GM12878 (cell line): Measurements from ENCODE around the gene RADIL.

Experiments used
- CEBPB ChIP-seq, 2 experiments: fragments of 150-350 bp in 1 of 2; IDR thresholded peaks; 2 replicates each; pipeline ENCODE4 v1.6.1; 2012 to 2014; ENCODE audit warnings: low read depth in 2 of 2, low read length in 2 of 2, borderline replicate concordance in 1 of 2, inconsistent platforms in 1 of 2
- HDAC6 ChIP-seq: fragments of 200-600 bp; sonication (generic); IDR thresholded peaks from one replicate; pipeline ENCODE4 v1.8.0; 2017; ENCODE audit warnings: antibody characterized with exemption; ENCODE audit not compliant: unreplicated experiment
- MYB ChIP-seq: fragments of 150-350 bp; IDR thresholded peaks from 2 replicates; pipeline ENCODE4 v1.6.1; 2014; ENCODE audit warnings: mild to moderate bottlenecking, low read depth, low read length, borderline replicate concordance
- POLR2AphosphoS5 ChIP-seq: IDR thresholded peaks from 2 replicates; pipeline ENCODE4 v1.6.1; 2011; ENCODE audit warnings: mild to moderate bottlenecking, low read length, inconsistent platforms
- RCOR1 ChIP-seq: conservative IDR thresholded peaks from 2 replicates; pipeline ENCODE4 v1.6.1; 2012; ENCODE audit warnings: low read depth, low read length, improper control_type of control experiment
- RELA ChIP-seq: fragments of 450-650 bp; IDR thresholded peaks from 2 replicates; pipeline ENCODE4 v1.8.0; 2014; ENCODE audit warnings: borderline replicate concordance; ENCODE audit not compliant: partially characterized antibody
- RUNX3 ChIP-seq: IDR thresholded peaks from 2 replicates; pipeline ENCODE4 v1.6.1; 2012; ENCODE audit warnings: low read length, inconsistent platforms
- USF2 ChIP-seq: IDR thresholded peaks from 2 replicates; pipeline ENCODE4 v1.6.1; 2011; ENCODE audit warnings: low read depth, low read length, improper control_type of control experiment, borderline replicate concordance
- ZNF274 ChIP-seq: IDR thresholded peaks from one replicate; pipeline ENCODE4 v1.8.0; 2011; ENCODE audit not compliant: insufficient read length, insufficient read depth
- TF ChIP-seq, protein P1 (sequence below): fragments of 450-650 bp; IDR thresholded peaks from 2 replicates; pipeline ENCODE4 v1.6.1; 2017; ENCODE audit warnings: mild to moderate bottlenecking, moderate library complexity
- TF ChIP-seq, protein P2 (sequence below), 3 experiments: IDR thresholded peaks in 2 of 3; conservative IDR thresholded peaks in 1 of 3; 2 replicates each; pipeline ENCODE4 v1.5.1; 2011; ENCODE audit warnings: low read depth in 3 of 3, low read length in 3 of 3, mild to moderate bottlenecking in 3 of 3, control low read depth in 2 of 3, moderate library complexity in 2 of 3, inconsistent platforms in 1 of 3, mixed read lengths in 1 of 3; ENCODE audit not compliant: control insufficient read depth in 2 of 3, insufficient read depth in 1 of 3; ENCODE audit errors: extremely low read depth in 1 of 3
- TF ChIP-seq, protein P3 (sequence below): fragments of 450-650 bp; formaldehyde crosslinking; IDR thresholded peaks from 2 replicates; pipeline ENCODE4 v1.4.0; 2020; ENCODE audit warnings: mild to moderate bottlenecking, moderate library complexity
- TF ChIP-seq, protein P4 (sequence below): fragments of 150-350 bp; IDR thresholded peaks from 2 replicates; pipeline ENCODE4 v1.6.1; 2016; ENCODE audit warnings: low read depth, low read length

GRCh38 chr7:4816419-4817080 lies 67.0 kb downstream of the RADIL start:
- TF ChIP-seq, protein P1, sequence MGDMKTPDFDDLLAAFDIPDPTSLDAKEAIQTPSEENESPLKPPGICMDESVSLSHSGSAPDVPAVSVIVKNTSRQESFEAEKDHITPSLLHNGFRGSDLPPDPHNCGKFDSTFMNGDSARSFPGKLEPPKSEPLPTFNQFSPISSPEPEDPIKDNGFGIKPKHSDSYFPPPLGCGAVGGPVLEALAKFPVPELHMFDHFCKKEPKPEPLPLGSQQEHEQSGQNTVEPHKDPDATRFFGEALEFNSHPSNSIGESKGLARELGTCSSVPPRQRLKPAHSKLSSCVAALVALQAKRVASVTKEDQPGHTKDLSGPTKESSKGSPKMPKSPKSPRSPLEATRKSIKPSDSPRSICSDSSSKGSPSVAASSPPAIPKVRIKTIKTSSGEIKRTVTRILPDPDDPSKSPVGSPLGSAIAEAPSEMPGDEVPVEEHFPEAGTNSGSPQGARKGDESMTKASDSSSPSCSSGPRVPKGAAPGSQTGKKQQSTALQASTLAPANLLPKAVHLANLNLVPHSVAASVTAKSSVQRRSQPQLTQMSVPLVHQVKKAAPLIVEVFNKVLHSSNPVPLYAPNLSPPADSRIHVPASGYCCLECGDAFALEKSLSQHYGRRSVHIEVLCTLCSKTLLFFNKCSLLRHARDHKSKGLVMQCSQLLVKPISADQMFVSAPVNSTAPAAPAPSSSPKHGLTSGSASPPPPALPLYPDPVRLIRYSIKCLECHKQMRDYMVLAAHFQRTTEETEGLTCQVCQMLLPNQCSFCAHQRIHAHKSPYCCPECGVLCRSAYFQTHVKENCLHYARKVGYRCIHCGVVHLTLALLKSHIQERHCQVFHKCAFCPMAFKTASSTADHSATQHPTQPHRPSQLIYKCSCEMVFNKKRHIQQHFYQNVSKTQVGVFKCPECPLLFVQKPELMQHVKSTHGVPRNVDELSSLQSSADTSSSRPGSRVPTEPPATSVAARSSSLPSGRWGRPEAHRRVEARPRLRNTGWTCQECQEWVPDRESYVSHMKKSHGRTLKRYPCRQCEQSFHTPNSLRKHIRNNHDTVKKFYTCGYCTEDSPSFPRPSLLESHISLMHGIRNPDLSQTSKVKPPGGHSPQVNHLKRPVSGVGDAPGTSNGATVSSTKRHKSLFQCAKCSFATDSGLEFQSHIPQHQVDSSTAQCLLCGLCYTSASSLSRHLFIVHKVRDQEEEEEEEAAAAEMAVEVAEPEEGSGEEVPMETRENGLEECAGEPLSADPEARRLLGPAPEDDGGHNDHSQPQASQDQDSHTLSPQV = no peak
- TF ChIP-seq MYB (no peak), USF2 (no peak), RCOR1 (no peak), RUNX3 (no peak), RELA (no peak), POLR2AphosphoS5 (no peak), CEBPB (IDR thresholded peaks at IDR 0.05; ENCODE audit: borderline replicate concordance in 1 of 2, low read depth in 2 of 2, low read length in 2 of 2) (no peak), ZNF274 (no peak), HDAC6 (no peak)
- TF ChIP-seq, protein P2, sequence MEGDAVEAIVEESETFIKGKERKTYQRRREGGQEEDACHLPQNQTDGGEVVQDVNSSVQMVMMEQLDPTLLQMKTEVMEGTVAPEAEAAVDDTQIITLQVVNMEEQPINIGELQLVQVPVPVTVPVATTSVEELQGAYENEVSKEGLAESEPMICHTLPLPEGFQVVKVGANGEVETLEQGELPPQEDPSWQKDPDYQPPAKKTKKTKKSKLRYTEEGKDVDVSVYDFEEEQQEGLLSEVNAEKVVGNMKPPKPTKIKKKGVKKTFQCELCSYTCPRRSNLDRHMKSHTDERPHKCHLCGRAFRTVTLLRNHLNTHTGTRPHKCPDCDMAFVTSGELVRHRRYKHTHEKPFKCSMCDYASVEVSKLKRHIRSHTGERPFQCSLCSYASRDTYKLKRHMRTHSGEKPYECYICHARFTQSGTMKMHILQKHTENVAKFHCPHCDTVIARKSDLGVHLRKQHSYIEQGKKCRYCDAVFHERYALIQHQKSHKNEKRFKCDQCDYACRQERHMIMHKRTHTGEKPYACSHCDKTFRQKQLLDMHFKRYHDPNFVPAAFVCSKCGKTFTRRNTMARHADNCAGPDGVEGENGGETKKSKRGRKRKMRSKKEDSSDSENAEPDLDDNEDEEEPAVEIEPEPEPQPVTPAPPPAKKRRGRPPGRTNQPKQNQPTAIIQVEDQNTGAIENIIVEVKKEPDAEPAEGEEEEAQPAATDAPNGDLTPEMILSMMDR (IDR thresholded peaks at IDR 0.05 in 2 of 3, conservative IDR thresholded peaks at IDR 0.05 in 1 of 3; ENCODE audit: control insufficient read depth in 2 of 3, extremely low read depth in 1 of 3, insufficient read depth in 1 of 3, low read depth in 3 of 3, low read length in 3 of 3) = no peak
- TF ChIP-seq, protein P3, sequence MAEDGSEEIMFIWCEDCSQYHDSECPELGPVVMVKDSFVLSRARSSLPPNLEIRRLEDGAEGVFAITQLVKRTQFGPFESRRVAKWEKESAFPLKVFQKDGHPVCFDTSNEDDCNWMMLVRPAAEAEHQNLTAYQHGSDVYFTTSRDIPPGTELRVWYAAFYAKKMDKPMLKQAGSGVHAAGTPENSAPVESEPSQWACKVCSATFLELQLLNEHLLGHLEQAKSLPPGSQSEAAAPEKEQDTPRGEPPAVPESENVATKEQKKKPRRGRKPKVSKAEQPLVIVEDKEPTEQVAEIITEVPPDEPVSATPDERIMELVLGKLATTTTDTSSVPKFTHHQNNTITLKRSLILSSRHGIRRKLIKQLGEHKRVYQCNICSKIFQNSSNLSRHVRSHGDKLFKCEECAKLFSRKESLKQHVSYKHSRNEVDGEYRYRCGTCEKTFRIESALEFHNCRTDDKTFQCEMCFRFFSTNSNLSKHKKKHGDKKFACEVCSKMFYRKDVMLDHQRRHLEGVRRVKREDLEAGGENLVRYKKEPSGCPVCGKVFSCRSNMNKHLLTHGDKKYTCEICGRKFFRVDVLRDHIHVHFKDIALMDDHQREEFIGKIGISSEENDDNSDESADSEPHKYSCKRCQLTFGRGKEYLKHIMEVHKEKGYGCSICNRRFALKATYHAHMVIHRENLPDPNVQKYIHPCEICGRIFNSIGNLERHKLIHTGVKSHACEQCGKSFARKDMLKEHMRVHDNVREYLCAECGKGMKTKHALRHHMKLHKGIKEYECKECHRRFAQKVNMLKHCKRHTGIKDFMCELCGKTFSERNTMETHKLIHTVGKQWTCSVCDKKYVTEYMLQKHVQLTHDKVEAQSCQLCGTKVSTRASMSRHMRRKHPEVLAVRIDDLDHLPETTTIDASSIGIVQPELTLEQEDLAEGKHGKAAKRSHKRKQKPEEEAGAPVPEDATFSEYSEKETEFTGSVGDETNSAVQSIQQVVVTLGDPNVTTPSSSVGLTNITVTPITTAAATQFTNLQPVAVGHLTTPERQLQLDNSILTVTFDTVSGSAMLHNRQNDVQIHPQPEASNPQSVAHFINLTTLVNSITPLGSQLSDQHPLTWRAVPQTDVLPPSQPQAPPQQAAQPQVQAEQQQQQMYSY (CRISPR knock-in tag) = no peak
- TF ChIP-seq, protein P4, sequence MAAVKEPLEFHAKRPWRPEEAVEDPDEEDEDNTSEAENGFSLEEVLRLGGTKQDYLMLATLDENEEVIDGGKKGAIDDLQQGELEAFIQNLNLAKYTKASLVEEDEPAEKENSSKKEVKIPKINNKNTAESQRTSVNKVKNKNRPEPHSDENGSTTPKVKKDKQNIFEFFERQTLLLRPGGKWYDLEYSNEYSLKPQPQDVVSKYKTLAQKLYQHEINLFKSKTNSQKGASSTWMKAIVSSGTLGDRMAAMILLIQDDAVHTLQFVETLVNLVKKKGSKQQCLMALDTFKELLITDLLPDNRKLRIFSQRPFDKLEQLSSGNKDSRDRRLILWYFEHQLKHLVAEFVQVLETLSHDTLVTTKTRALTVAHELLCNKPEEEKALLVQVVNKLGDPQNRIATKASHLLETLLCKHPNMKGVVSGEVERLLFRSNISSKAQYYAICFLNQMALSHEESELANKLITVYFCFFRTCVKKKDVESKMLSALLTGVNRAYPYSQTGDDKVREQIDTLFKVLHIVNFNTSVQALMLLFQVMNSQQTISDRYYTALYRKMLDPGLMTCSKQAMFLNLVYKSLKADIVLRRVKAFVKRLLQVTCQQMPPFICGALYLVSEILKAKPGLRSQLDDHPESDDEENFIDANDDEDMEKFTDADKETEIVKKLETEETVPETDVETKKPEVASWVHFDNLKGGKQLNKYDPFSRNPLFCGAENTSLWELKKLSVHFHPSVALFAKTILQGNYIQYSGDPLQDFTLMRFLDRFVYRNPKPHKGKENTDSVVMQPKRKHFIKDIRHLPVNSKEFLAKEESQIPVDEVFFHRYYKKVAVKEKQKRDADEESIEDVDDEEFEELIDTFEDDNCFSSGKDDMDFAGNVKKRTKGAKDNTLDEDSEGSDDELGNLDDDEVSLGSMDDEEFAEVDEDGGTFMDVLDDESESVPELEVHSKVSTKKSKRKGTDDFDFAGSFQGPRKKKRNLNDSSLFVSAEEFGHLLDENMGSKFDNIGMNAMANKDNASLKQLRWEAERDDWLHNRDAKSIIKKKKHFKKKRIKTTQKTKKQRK = no peak
